ENCODE data around the gene MAPKBP1. TPM values are rescaled to one million over a fixed set of nuclear protein-coding genes. Genes with fewer than 3 reads are reported as not detected.

The MAPKBP1 gene
- total RNA-seq, 3 donors from 2014 or later (not counting 1 experiment from before 2014, with no cell fraction given): 44.8 to 55.4 (median 49.0) TPM

- TF ChIP-seq CTCF (IDR thresholded peaks at IDR 0.05): no peak
- Histone ChIP-seq H3K9me3 (ENCODE audit: control insufficient read depth, insufficient read depth, low read length) (no peaks in the 10 kb centered on the region), H3K27ac (ENCODE audit: low read length) (no peak overlapping the region), H3K4me3 (ENCODE audit: low read length) (no peak overlapping the region), H3K4me1 (ENCODE audit: control insufficient read depth, insufficient read depth, low read length) (no peaks in the 10 kb centered on the region), H3K27me3 (ENCODE audit: control insufficient read depth, insufficient read depth, low read length) (no peaks in the 10 kb centered on the region), H3K36me3 (ENCODE audit: control insufficient read depth, insufficient read depth, low read length) (peaks cover 26% of the 10 kb centered on the region)
- Mint-ChIP-seq H3K4me3 (no peak overlapping the region), H3K27me3 (ENCODE audit: low read depth in 2 of 2) (no peaks in the 10 kb centered on the region), H3K9me3 (no peaks in the 10 kb centered on the region), H3K4me1 (peaks cover 5 to 7% of the 10 kb centered on the region in 2 donors), H3K36me3 (peaks cover 14% of the 10 kb centered on the region), H3K27ac (peak overlapping the region in 1 of 2 donors; percentile 45)
- DNase-seq (no peak), ATAC-seq (no peak)
- WGBS (ENCODE audit: insufficient coverage): no CpG with 5 or more reads among the region's 1 CpG
- intact Hi-C loops (cut with micrococcal nuclease): no loop called here
Measured at GRCh38 chr15:41746802-41747201, 27.5 kb upstream of the MAPKBP1 start.

- peaks cover 16% of the 10 kb centered on the region for H3K36me3 Mint-ChIP-seq
- no peaks in the 10 kb centered on the region for H3K27me3 Mint-ChIP-seq (ENCODE audit: low read depth in 2 of 2)
- H3K4me1 Mint-ChIP-seq: no peaks in the 10 kb centered on the region
- no peak for ATAC-seq
- no peaks in the 10 kb centered on the region for H3K9me3 Mint-ChIP-seq
- H3K27me3 ChIP-seq (ENCODE audit: control insufficient read depth, insufficient read depth, low read length): no peaks in the 10 kb centered on the region
- intact Hi-C loops (cut with micrococcal nuclease): no loop called here
- 33% methylated on average over 1 of the region's 2 CpGs for WGBS (ENCODE audit: insufficient coverage)
- H3K4me3 ChIP-seq (ENCODE audit: low read length): no peak overlapping the region
- no peaks in the 10 kb centered on the region for H3K9me3 ChIP-seq (ENCODE audit: control insufficient read depth, insufficient read depth, low read length)
- H3K27ac Mint-ChIP-seq: no peak overlapping the region
- no peak for DNase-seq
- peaks cover 58% of the 10 kb centered on the region for H3K36me3 ChIP-seq (ENCODE audit: control insufficient read depth, insufficient read depth, low read length)
- TF ChIP-seq CTCF (IDR thresholded peaks at IDR 0.05): no peak
- no peak overlapping the region for H3K4me3 Mint-ChIP-seq
- no peak overlapping the region for H3K27ac ChIP-seq (ENCODE audit: low read length)
- H3K4me1 ChIP-seq (ENCODE audit: control insufficient read depth, insufficient read depth, low read length): no peaks in the 10 kb centered on the region
Measured at GRCh38 chr15:41756198-41756597, 18.1 kb upstream of the MAPKBP1 start.

GRCh38 chr15:41772720-41773331 lies 1.5 kb upstream of the MAPKBP1 start:
- Histone ChIP-seq H3K4me3 (ENCODE audit: low read length) (no peak overlapping the region), H3K4me1 (ENCODE audit: control insufficient read depth, insufficient read depth, low read length) (peaks cover 23% of the 10 kb centered on the region), H3K27me3 (ENCODE audit: control insufficient read depth, insufficient read depth, low read length) (no peaks in the 10 kb centered on the region), H3K36me3 (ENCODE audit: control insufficient read depth, insufficient read depth, low read length) (peaks cover 3% of the 10 kb centered on the region), H3K27ac (ENCODE audit: low read length) (peak overlapping the region; percentile 82), H3K9me3 (ENCODE audit: control insufficient read depth, insufficient read depth, low read length) (no peaks in the 10 kb centered on the region)
- peak in 1 of 3 donors; percentile 17 for ATAC-seq
- intact Hi-C loops (cut with micrococcal nuclease): loop anchor here (1.0 to 5.0 kb wide), 5 partner anchors 38 to 1206 kb away; partner anchors contain the start of genes CCDC32, MGA, RPUSD2 and TYRO3
- Mint-ChIP-seq H3K9me3 (no peaks in the 10 kb centered on the region), H3K4me3 (peak overlapping the region; percentile 97), H3K36me3 (no peaks in the 10 kb centered on the region), H3K27ac (peak overlapping the region; percentile 93 to 94), H3K27me3 (ENCODE audit: low read depth in 2 of 2) (no peaks in the 10 kb centered on the region), H3K4me1 (peaks cover 47 to 50% of the 10 kb centered on the region in 2 donors)
- DNase-seq: peak; percentile 31 to 87
- peak; percentile 70 for TF ChIP-seq CTCF (IDR thresholded peaks at IDR 0.05)
- WGBS (ENCODE audit: insufficient coverage): 45% methylated on average over 8 of the region's 8 CpGs

Data from natural killer cell (primary cell).